H1 (cell line): Measurements from ENCODE around the gene TCF7L2. TPM values are rescaled to one million over a fixed set of nuclear protein-coding genes. Genes with fewer than 3 reads are reported as not detected.

Experiments
- CTBP2 ChIP-seq: IDR thresholded peaks from 2 replicates; pipeline ENCODE4 v1.7.0; 2011; ENCODE audit warnings: borderline replicate concordance, mild to moderate bottlenecking, moderate library complexity, mixed read lengths, low read length; ENCODE audit not compliant: insufficient read depth, insufficient read length
- polyA plus RNA-seq, 7 experiments: library from polyadenylated mRNA; depleted of rRNA in 3 of 7; stranded (reverse) in 5 of 7; unstranded in 2 of 7; fragments of >200 nt in 5 of 7; fragments of 200-250 nt in 2 of 7; gene quantifications; 1 replicate in 5 of 7; 2 replicates in 1 of 7; 4 replicates in 1 of 7; pipeline versions ENCODE4 v1.2.1 to v1.2.3, GENCODE V29; 2011 to 2013; ENCODE audit warnings: missing spikeins in 2 of 7, mixed read lengths in 2 of 7
- total RNA-seq: library from RNA; stranded (reverse); fragmentation: NEBNext Ultra II Directional; extraction: Animal tissue kit (Norgen Biotek cat#: 25700); gene quantifications from 2 replicates; pipeline ENCODE4 v1.2.1, GENCODE V29; 2021
- TF ChIP-seq, protein P1 (sequence below): IDR thresholded peaks from 2 replicates; pipeline ENCODE4 v1.6.1; 2011; ENCODE audit warnings: low read length, improper control_type of control experiment

The TCF7L2 gene
- total and polyA plus RNA-seq, 2 of the 8 experiments (the other 6 are each of a cell fraction or from before 2014, with no cell fraction given): 33.9 to 67.3 TPM

DNA sequence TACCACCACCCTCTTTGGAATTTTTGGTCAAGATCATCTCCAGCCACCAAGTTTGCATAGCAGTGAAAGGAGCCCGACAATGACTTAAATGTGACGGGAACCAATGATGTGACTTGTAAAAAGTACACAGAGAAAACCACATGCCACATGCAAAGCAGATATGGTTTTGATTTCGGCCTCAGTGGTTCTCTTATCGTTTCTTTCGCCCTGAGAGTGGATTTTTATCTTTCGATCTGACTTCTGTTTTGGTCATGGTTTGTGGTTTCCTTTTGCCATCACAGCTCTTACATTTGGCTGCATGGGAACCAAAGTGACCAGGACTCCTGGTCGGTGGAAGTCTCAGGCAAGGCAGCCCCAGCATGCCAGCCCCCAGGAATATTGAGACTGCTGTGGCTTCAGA is 31.5 kb downstream of the TCF7L2 start (continued):
- TF ChIP-seq, protein P1, sequence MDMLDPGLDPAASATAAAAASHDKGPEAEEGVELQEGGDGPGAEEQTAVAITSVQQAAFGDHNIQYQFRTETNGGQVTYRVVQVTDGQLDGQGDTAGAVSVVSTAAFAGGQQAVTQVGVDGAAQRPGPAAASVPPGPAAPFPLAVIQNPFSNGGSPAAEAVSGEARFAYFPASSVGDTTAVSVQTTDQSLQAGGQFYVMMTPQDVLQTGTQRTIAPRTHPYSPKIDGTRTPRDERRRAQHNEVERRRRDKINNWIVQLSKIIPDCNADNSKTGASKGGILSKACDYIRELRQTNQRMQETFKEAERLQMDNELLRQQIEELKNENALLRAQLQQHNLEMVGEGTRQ: no peak
- TF ChIP-seq CTBP2: no peak
- TF ChIP-seq, all 59 proteins: peak for 0
